GM21528 (cell line): Measurements from ENCODE around the gene EPS8.

Source experiments
- ATAC-seq: cut with Tn5 transposase; IDR thresholded peaks from one replicate; pipeline ENCODE4 v1.9.1; 2021; ENCODE audit warnings: mild to moderate bottlenecking, moderate library complexity; ENCODE audit not compliant: unreplicated experiment, low FRiP score

The EPS8 gene

DNA sequence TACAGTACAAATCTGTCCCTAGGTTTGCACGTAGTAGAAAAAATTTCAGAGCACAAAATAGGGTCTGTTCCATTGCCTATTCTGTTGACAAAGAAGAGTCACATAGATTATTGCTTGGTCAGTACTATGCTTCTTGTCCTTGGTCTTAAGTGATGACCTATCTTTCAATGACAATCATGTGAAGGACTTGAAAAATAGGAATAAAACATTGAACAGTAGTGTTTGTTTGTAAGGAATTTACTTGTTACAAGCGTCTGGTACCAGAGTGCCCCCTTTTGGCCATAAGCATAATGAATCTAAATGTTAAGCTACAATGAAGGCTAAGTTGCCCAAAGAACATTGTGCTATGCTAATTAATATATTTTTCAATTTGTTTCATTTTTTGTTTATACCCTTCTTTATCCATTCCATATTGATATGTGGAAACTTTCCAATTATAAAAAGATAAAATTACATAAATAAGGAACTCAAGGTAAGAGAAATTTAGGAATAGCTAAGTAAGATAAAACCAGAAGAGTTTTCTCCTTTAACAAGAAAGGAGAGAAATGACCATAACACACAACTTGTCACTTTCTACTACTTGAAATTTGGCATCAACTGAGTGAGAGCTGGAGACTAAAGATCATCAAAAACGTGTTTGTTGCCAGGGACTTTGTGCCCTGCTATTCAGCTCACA is 204.7 kb downstream of the EPS8 start:
- ATAC-seq: peak; percentile 56

GRCh38 chr12:15583804-15584203 is 205.4 kb downstream of the EPS8 start:
- no peak for ATAC-seq

DNA sequence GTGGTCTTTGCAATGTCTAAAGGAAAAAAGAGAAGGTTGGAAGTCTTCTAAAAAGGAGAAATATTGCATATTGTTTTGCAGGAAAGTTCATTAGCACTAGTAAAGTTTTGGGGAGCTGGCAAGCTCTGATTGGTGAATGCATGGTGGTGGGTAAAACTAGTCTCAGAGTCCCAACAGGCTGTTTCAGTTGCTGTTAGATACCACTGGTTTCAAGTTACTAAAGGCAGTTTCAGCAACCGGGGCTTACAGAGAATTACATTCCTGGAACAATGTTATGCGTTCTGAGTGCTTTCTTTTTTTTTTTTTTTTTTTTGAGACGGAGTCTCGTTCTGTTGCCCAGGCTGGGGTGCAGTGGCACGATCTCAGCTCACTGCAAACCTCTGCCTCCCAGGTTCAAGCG is 208.2 kb downstream of the EPS8 start:
- ATAC-seq: no peak

DNA sequence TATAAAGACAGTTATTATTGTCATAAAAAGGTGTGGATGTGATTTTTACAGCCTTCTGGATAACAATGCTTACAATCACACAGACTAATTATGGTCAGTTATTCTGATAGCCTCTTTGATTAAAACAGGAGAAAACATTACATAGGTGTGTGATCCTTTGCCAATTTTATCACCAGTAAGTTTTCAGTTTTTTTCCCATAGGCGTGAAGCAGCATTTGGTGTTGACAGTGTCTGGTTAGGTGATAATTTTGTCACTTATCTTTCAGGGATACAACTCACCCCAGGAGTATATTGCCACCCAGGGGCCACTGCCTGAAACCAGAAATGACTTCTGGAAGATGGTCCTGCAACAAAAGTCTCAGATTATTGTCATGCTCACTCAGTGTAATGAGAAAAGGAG is 208.8 kb downstream of the EPS8 start:
- no peak for ATAC-seq

DNA sequence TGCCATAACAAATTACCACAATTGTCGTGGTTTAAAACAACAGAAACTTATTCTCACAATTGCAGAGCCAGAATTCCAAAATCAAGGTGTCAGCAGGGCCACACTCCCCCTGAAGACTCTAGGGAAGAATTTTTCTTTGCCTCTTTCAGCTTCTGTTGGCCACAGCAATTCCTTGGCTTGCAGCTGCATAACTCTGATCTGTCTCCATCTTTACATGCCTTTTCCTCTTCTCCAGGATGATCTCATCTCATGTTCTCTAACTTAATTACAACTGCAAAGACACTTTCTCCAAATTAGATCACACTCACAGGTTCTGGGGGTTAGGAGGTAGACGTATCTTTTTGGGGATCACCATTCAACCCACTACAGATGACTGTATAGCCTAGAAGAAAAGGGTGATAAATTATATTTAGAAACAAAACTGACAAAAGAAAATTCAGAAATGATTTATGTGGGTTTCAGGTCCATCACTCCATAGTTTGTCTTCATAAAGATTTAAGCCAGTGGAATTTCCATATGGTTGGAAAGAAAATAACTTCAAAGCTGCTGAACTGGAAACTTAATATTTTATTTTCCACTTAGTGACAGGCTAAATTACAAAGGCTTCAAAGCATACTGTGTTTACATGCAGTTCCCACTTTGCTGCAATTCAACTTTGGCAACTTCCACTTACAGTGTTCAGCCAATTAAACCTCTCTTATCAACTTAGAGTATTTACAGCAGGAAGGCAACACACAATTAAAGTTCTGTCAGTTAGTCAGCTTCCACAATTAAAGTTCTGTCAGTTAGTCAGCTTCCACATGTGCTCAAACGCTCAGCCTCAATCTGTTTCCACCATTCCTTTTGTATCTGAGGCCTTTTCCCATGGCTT is 213.3 kb downstream of the EPS8 start:
- no peak for ATAC-seq

- ATAC-seq: no peak
These were observed 214.8 kb downstream of the EPS8 start for GRCh38 chr12:15574353-15574752.
